CD14-positive monocyte (primary cell): ENCODE results near the gene C6orf15. TPM values are rescaled to one million over a fixed set of nuclear protein-coding genes. Genes with fewer than 3 reads are reported as not detected.

Experiments
- DNase-seq, 3 donors: peaks; one replicate each; pipeline ENCODE4 v3.0.0-alpha.2; 2011 to 2022
- H2AFZ ChIP-seq: 2 replicates; pipeline ENCODE4 v1.6.0; 2012; ENCODE audit warnings: mild to moderate bottlenecking, low read depth, low read length, inconsistent platforms; ENCODE audit not compliant: insufficient read depth, poor library complexity, severe bottlenecking
- H3K27ac ChIP-seq, 2 donors: 1 replicate in 1 of 2; 2 replicates in 1 of 2; pipeline ENCODE4 v1.5.1; 2012 to 2013; ENCODE audit warnings: low read length in 2 of 2, control low read depth in 1 of 2, inconsistent platforms in 1 of 2, low read depth in 1 of 2, mild to moderate bottlenecking in 1 of 2
- H3K27me3 ChIP-seq, 2 donors: one replicate each; pipeline versions ENCODE4 v1.6.0 to v1.6.1; 2011 to 2013; ENCODE audit warnings: low read length in 2 of 2; ENCODE audit not compliant: control insufficient read depth in 2 of 2, insufficient read depth in 2 of 2
- H3K36me3 ChIP-seq, 2 donors: replicated peaks in 1 of 2; 1 replicate in 1 of 2; 2 replicates in 1 of 2; pipeline versions ENCODE4 v1.5.1 to v1.6.1; 2012 to 2013; ENCODE audit warnings: low read length in 2 of 2, control low read depth in 1 of 2, inconsistent platforms in 1 of 2, mild to moderate bottlenecking in 1 of 2; ENCODE audit not compliant: insufficient read depth in 2 of 2, control insufficient read depth in 1 of 2
- H3K4me1 ChIP-seq, 2 donors: 1 replicate in 1 of 2; 2 replicates in 1 of 2; pipeline versions ENCODE4 v1.5.1 to v1.6.1; 2012 to 2013; ENCODE audit warnings: low read length in 2 of 2, control low read depth in 1 of 2, inconsistent platforms in 1 of 2, mild to moderate bottlenecking in 1 of 2, moderate library complexity in 1 of 2; ENCODE audit not compliant: insufficient read depth in 2 of 2, control insufficient read depth in 1 of 2
- H3K4me2 ChIP-seq: replicated peaks from 2 replicates; pipeline ENCODE3; 2012; ENCODE audit warnings: low read length, moderate library complexity, mild to moderate bottlenecking; ENCODE audit not compliant: poor library complexity, severe bottlenecking; ENCODE audit errors: extremely low read depth
- H3K4me3 ChIP-seq, 3 experiments: fragments of 200-600 bp in 1 of 3; sonication (generic) in 1 of 3; replicated peaks in 1 of 3; 1 replicate in 2 of 3; 2 replicates in 1 of 3; pipeline ENCODE4 v1.5.1; 2011 to 2013; ENCODE audit warnings: low read length in 3 of 3, mild to moderate bottlenecking in 3 of 3, control low read depth in 2 of 3, low read depth in 2 of 3, inconsistent platforms in 1 of 3, moderate library complexity in 1 of 3
- H3K79me2 ChIP-seq: 2 replicates; pipeline ENCODE4 v1.6.0; 2012; ENCODE audit warnings: mild to moderate bottlenecking, control low read depth, inconsistent platforms, low read length, moderate library complexity; ENCODE audit not compliant: insufficient read depth
- H3K9ac ChIP-seq: 2 replicates; pipeline ENCODE4 v1.6.0; 2017; ENCODE audit warnings: low read length, mild to moderate bottlenecking; ENCODE audit not compliant: insufficient read depth, poor library complexity, severe bottlenecking
- H3K9me3 ChIP-seq, 2 donors: replicated peaks in 1 of 2; 1 replicate in 1 of 2; 2 replicates in 1 of 2; pipeline versions ENCODE4 v1.5.1 to v1.6.1; 2012 to 2013; ENCODE audit warnings: low read length in 2 of 2, control low read depth in 1 of 2; ENCODE audit not compliant: control insufficient read depth in 1 of 2, insufficient read depth in 1 of 2
- H4K20me1 ChIP-seq: 2 replicates; pipeline ENCODE4 v1.6.0; 2012; ENCODE audit warnings: mild to moderate bottlenecking, low read length, control low read depth, moderate library complexity; ENCODE audit not compliant: insufficient read depth
- H3K27ac Mint-ChIP-seq, 7 donors: one replicate each; pipeline ENCODE4 v1.8.0; 2020; ENCODE audit warnings: mild to moderate bottlenecking in 7 of 7, mixed read lengths in 7 of 7, moderate library complexity in 6 of 7, inconsistent platforms in 2 of 7
- H3K27me3 Mint-ChIP-seq, 3 donors: one replicate each; pipeline ENCODE4 v1.8.0; 2021 to 2022; ENCODE audit warnings: low read depth in 3 of 3, mild to moderate bottlenecking in 3 of 3, mixed read lengths in 3 of 3, moderate library complexity in 3 of 3, inconsistent platforms in 1 of 3
- H3K36me3 Mint-ChIP-seq, 2 donors: one replicate each; pipeline ENCODE4 v1.8.0; 2020; ENCODE audit warnings: mixed read lengths in 2 of 2, inconsistent platforms in 1 of 2, mild to moderate bottlenecking in 1 of 2
- H3K4me1 Mint-ChIP-seq: one replicate; pipeline ENCODE4 v1.8.0; 2020; ENCODE audit warnings: mild to moderate bottlenecking, mixed read lengths
- H3K4me3 Mint-ChIP-seq, 2 donors: one replicate each; pipeline ENCODE4 v1.8.0; 2020; ENCODE audit warnings: mild to moderate bottlenecking in 2 of 2, mixed read lengths in 2 of 2, moderate library complexity in 1 of 2
- H3K9me3 Mint-ChIP-seq, 7 donors: one replicate each; pipeline ENCODE4 v1.8.0; 2020 to 2022; ENCODE audit warnings: mixed read lengths in 7 of 7, mild to moderate bottlenecking in 6 of 7, moderate library complexity in 6 of 7, inconsistent platforms in 2 of 7
- CTCF ChIP-seq: fragments of 200-600 bp; IDR thresholded peaks from one replicate; pipeline ENCODE4 v1.8.0; 2022; ENCODE audit warnings: antibody characterized with exemption, mild to moderate bottlenecking
- WGBS: methylation state at CpG from one replicate; pipeline ENCODE4 v1.1.5; 2013; ENCODE audit warnings: missing lambda C conversion rate; ENCODE audit not compliant: insufficient coverage; 5-methylcytosine and 5-hydroxymethylcytosine counted together
- intact Hi-C, 2 donors: fragments of 100-400 bp; cut with micrococcal nuclease; formaldehyde crosslinking; loops; one replicate each; pipeline versions ENCODE4 v1.15.0 to v1.15.1; 2023
- polyA plus RNA-seq, 3 donors: library from polyadenylated mRNA; depleted of rRNA in 1 of 3; unstranded in 2 of 3; stranded (reverse) in 1 of 3; fragments of 300-500 nt in 2 of 3; fragments of >200 nt in 1 of 3; fragmentation: Illumina TruSeq in 2 of 3; gene quantifications; 1 replicate in 2 of 3; 2 replicates in 1 of 3; pipeline ENCODE4 v1.2.3, GENCODE V29; 2012 to 2021

The C6orf15 gene
- polyA plus RNA-seq, 3 donors: not detected

- Mint-ChIP-seq H3K27me3 (peaks cover 0 to 2% (median 0%) of the 10 kb centered on the region in 3 donors), H3K36me3 (peaks cover 13 to 36% of the 10 kb centered on the region in 2 donors), H3K4me3 (peak overlapping the region; percentile 91 to 94), H3K9me3 (no peaks in the 10 kb centered on the region), H3K4me1 (peaks cover 31% of the 10 kb centered on the region), H3K27ac (peak overlapping the region in 5 of 7 donors; percentile 31 to 90 (median 78))
- 27% methylated on average over 23 of the region's 35 CpGs for WGBS
- DNase-seq: no peak
- Histone ChIP-seq H3K4me2 (peak overlapping the region; percentile 99), H3K27me3 (no peaks in the 10 kb centered on the region), H3K4me3 (peak overlapping the region; percentile 79 to 92 (median 81)), H4K20me1 (no peaks in the 10 kb centered on the region), H3K79me2 (peaks cover 21% of the 10 kb centered on the region), H3K4me1 (peaks cover 17 to 24% of the 10 kb centered on the region in 2 donors), H2AFZ (peak overlapping the region; percentile 88), H3K36me3 (peaks cover 2 to 27% of the 10 kb centered on the region in 2 donors), H3K9ac (peak overlapping the region; percentile 69), H3K27ac (peak overlapping the region in 1 of 2 donors; percentile 56), H3K9me3 (no peaks in the 10 kb centered on the region)
- intact Hi-C loops: no loop called here
- no peak for TF ChIP-seq CTCF
Measured at GRCh38 chr6:31158863-31159855, 46.8 kb upstream of the C6orf15 start.

- Histone ChIP-seq H4K20me1 (no peaks in the 10 kb centered on the region), H3K27me3 (no peaks in the 10 kb centered on the region), H3K27ac (peak within 1 kb of the TSS; percentile 27 to 65), H3K4me1 (peaks cover 17 to 24% of the 10 kb centered on the region in 2 donors), H3K4me2 (peak within 1 kb of the TSS; percentile 99), H3K36me3 (peaks cover 2 to 31% of the 10 kb centered on the region in 2 donors), H3K79me2 (peaks cover 21% of the 10 kb centered on the region), H3K4me3 (peak within 1 kb of the TSS; percentile 79 to 92 (median 81)), H3K9ac (peak within 1 kb of the TSS; percentile 69), H3K9me3 (no peaks in the 10 kb centered on the region), H2AFZ (peak within 1 kb of the TSS; percentile 88)
- H3K27me3 Mint-ChIP-seq: peaks cover 0 to 2% (median 0%) of the 10 kb centered on the region in 3 donors
- H3K4me1 Mint-ChIP-seq: peaks cover 31% of the 10 kb centered on the region
- peak; percentile 99 for DNase-seq
- H3K27ac Mint-ChIP-seq: peak within 1 kb of the TSS; percentile 45 to 90 (median 81)
- H3K4me3 Mint-ChIP-seq: peak within 1 kb of the TSS; percentile 91 to 94
- no peaks in the 10 kb centered on the region for H3K9me3 Mint-ChIP-seq
- peaks cover 14 to 36% of the 10 kb centered on the region in 2 donors for H3K36me3 Mint-ChIP-seq
- TF ChIP-seq CTCF: no peak
- intact Hi-C loops: no loop called here
- WGBS: under 1% methylated on average over 58 of the region's 65 CpGs
Measured at GRCh38 chr6:31158140-31158862, 45.9 kb upstream of the C6orf15 start, which contains the start of gene TCF19. TCF19 (plus strand) TSS chr6:31158589; CDS start chr6:31159470, 881 bp downstream.
